Vagina (tissue), 2 donors: ENCODE measurements around the gene TIGD2.

Source experiments
- POLR2A ChIP-seq, 2 donors: fragments of 450-650 bp; IDR thresholded peaks; one replicate each; pipeline ENCODE4 v1.6.1; 2017; ENCODE audit warnings: antibody characterized with exemption in 2 of 2, mild to moderate bottlenecking in 2 of 2, moderate library complexity in 2 of 2
- TF ChIP-seq, protein P1 (sequence below), 3 experiments: fragments of 450-650 bp in 2 of 3; fragments of 200-600 bp in 1 of 3; sonication (generic) in 1 of 3; IDR thresholded peaks; one replicate each; pipeline ENCODE4 v1.5.1; 2017 to 2019; ENCODE audit warnings: antibody characterized with exemption in 3 of 3, mild to moderate bottlenecking in 2 of 3, moderate library complexity in 2 of 3

DNA sequence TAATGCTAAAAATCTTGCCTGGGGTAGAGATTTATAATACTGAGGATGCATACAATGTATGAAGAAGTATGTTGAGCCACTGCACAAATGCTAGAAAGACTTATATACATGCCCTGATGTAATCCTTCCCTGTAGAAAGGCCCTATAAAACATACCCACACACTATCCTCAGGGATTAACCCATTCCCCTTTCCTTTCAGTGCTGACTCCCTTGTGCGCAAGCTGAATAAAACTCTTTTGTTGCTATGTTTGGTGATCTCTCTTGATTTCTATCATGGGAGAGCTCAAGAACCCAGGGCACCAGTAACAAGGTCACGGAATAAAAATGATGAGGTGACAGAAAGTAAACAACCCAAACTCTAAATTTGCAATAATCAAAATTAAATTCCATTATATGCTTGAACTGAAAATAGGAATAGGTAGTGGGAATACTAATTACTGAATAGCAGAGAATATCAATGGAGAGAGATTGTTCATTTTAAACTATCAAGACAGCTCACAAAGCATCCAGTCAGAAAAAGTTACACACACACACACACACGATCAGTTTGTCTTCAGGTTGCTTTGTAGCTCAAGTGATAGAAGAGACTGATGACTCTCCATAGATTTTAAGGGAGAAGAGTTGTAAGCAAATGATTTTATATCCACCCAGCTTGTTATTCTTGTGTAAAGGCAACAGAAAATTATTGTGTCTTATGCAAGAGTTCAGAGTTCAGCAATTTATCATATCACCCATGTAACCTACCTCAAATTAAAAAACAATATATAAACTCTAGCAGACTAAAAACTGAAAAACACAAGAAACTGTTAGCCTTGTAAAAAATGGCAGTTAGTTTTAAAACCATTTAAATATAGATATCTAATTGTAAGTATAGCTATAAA is 14.8 kb downstream of the TIGD2 start:
- TF ChIP-seq, protein P1, sequence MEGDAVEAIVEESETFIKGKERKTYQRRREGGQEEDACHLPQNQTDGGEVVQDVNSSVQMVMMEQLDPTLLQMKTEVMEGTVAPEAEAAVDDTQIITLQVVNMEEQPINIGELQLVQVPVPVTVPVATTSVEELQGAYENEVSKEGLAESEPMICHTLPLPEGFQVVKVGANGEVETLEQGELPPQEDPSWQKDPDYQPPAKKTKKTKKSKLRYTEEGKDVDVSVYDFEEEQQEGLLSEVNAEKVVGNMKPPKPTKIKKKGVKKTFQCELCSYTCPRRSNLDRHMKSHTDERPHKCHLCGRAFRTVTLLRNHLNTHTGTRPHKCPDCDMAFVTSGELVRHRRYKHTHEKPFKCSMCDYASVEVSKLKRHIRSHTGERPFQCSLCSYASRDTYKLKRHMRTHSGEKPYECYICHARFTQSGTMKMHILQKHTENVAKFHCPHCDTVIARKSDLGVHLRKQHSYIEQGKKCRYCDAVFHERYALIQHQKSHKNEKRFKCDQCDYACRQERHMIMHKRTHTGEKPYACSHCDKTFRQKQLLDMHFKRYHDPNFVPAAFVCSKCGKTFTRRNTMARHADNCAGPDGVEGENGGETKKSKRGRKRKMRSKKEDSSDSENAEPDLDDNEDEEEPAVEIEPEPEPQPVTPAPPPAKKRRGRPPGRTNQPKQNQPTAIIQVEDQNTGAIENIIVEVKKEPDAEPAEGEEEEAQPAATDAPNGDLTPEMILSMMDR (IDR thresholded peaks at IDR 0.05), result no peak
- no peak for TF ChIP-seq POLR2A (IDR thresholded peaks at IDR 0.05)
